Activated T-helper 17 cell treated with anti-CD3 and anti-CD28 coated beads, Interleukin-2, amount 50 U/mL, for 72 hours (primary cell): ENCODE results near the gene CLCA4. TPM values are rescaled to one million over a fixed set of nuclear protein-coding genes. Genes with fewer than 3 reads are reported as not detected.
A peak's percentile ranks its signal among the peaks of the same experiment; 100 is the strongest.
"Not testable (repeated sequence)": the region's sequence is repeated elsewhere in the genome, so short reads cannot be mapped to it uniquely, and the experiment has no call there.

ENCODE experiments used
- ATAC-seq: fragments of 150-1000 bp; cut with Tn5 transposase; replicated peaks from 2 replicates; pipeline ENCODE4 v1.10.0; 2021; ENCODE audit warnings: mild to moderate bottlenecking, moderate library complexity
- H3K27ac Mint-ChIP-seq: one replicate; pipeline ENCODE4 v1.8.0; 2022; ENCODE audit warnings: mixed read lengths
- H3K27me3 Mint-ChIP-seq: one replicate; pipeline ENCODE4 v1.8.0; 2022; ENCODE audit warnings: mixed read lengths
- H3K36me3 Mint-ChIP-seq: one replicate; pipeline ENCODE4 v1.8.0; 2022; ENCODE audit warnings: low read depth, mild to moderate bottlenecking, mixed read lengths
- H3K4me1 Mint-ChIP-seq: one replicate; pipeline ENCODE4 v1.8.0; 2022; ENCODE audit warnings: mixed read lengths
- H3K4me3 Mint-ChIP-seq: one replicate; pipeline ENCODE4 v1.8.0; 2022; ENCODE audit warnings: mild to moderate bottlenecking, mixed read lengths
- H3K9me3 Mint-ChIP-seq: one replicate; pipeline ENCODE4 v1.8.0; 2022; ENCODE audit warnings: mixed read lengths
- total RNA-seq, 2 donors: library from RNA; stranded (reverse); gene quantifications; one replicate each; pipeline ENCODE4 v1.2.3, GENCODE V29; 2022

Gene CLCA4
- total RNA-seq, 2 donors from 2014 or later, result not detected

DNA sequence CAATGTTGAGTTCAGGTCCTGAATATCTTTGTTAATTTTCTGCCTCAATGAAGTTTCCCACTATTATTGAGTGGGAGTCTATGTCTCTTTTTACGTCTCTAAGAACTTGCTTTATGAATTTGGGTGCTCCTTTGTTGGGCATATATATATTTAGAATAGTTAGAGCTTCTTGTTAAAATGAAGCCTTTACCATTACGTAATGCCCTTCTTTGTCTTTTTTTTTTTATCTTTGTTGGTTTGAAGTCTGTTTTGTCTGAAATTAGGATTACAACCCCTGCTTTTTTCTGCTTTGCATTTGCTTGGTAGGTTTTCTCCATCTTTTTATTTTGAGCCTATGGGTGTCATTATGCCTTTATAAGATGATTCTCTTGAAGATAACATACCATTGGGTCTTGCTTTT is 10.9 kb downstream of the CLCA4 start:
- no peaks in the 10 kb centered on the region for H3K36me3 Mint-ChIP-seq
- no peak for ATAC-seq
- H3K4me3 Mint-ChIP-seq, result no peak overlapping the region
- H3K9me3 Mint-ChIP-seq, result peaks cover 10% of the 10 kb centered on the region
- peaks cover 23% of the 10 kb centered on the region for H3K27me3 Mint-ChIP-seq
- no peaks in the 10 kb centered on the region for H3K4me1 Mint-ChIP-seq
- no peak overlapping the region for H3K27ac Mint-ChIP-seq

GRCh38 chr1:86563849-86564248 is 17.0 kb downstream of the CLCA4 start:
- Mint-ChIP-seq H3K4me3 (no peak overlapping the region), H3K27ac (no peak overlapping the region), H3K36me3 (no peaks in the 10 kb centered on the region), H3K4me1 (no peaks in the 10 kb centered on the region), H3K9me3 (peaks cover 2% of the 10 kb centered on the region), H3K27me3 (peaks cover 25% of the 10 kb centered on the region)
- no peak for ATAC-seq

DNA sequence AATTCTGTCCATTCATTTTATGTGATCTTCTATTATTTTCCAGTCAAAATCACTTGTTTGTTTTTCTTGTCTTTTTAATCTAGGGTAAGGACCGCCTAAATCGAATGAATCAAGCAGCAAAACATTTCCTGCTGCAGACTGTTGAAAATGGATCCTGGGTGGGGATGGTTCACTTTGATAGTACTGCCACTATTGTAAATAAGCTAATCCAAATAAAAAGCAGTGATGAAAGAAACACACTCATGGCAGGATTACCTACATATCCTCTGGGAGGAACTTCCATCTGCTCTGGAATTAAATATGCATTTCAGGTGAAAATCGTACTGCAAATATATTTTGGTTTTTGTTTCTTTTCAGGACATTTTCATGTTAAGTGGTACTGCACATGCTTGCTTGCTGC is 20.5 kb downstream of the CLCA4 start:
- Mint-ChIP-seq H3K27ac (no peak overlapping the region), H3K4me1 (no peaks in the 10 kb centered on the region), H3K9me3 (no peaks in the 10 kb centered on the region), H3K36me3 (no peaks in the 10 kb centered on the region), H3K4me3 (no peak overlapping the region), H3K27me3 (peaks cover 10% of the 10 kb centered on the region)
- ATAC-seq, result no peak

GRCh38 chr1:86567878-86568277 is 21.0 kb downstream of the CLCA4 start:
- no peak for ATAC-seq
- Mint-ChIP-seq H3K36me3 (no peaks in the 10 kb centered on the region), H3K9me3 (no peaks in the 10 kb centered on the region), H3K4me1 (no peaks in the 10 kb centered on the region), H3K4me3 (no peak overlapping the region), H3K27ac (no peak overlapping the region), H3K27me3 (peaks cover 9% of the 10 kb centered on the region)

- Mint-ChIP-seq H3K36me3 (no peaks in the 10 kb centered on the region), H3K4me3 (no peak overlapping the region), H3K27me3 (peaks cover 16% of the 10 kb centered on the region), H3K4me1 (no peaks in the 10 kb centered on the region), H3K9me3 (no peaks in the 10 kb centered on the region), H3K27ac (no peak overlapping the region)
- ATAC-seq, result no peak
Measured at GRCh38 chr1:86573763-86574484, 27.0 kb downstream of the CLCA4 start.

GRCh38 chr1:86581231-86581630 is 34.4 kb downstream of the CLCA4 start:
- peaks cover 4% of the 10 kb centered on the region for H3K27me3 Mint-ChIP-seq
- H3K4me3 Mint-ChIP-seq, result no peak overlapping the region
- no peak overlapping the region for H3K27ac Mint-ChIP-seq
- H3K4me1 Mint-ChIP-seq, result no peaks in the 10 kb centered on the region
- no peaks in the 10 kb centered on the region for H3K36me3 Mint-ChIP-seq
- ATAC-seq, result no peak
- no peaks in the 10 kb centered on the region for H3K9me3 Mint-ChIP-seq

DNA sequence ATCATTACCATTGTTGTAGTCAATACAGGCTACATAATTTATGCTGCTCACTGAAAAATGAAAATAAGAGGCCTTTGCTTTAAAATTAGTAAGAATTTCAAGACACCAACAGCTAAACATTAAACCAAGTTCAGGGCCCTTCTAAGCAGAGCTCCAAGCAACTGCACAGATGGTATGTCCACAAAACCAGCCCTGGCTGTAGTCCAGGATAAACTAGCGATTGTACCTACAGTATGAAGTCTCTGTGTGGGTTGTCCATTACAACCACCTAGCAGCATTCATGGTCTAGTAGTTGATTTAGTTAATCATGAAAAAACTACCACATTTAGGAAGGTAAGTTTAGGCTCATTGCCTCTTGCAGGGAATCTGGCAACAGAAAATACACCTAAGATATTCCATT is 35.3 kb downstream of the CLCA4 start:
- no peak overlapping the region for H3K4me3 Mint-ChIP-seq
- H3K27ac Mint-ChIP-seq, result no peak overlapping the region
- no peaks in the 10 kb centered on the region for H3K27me3 Mint-ChIP-seq
- H3K4me1 Mint-ChIP-seq, result no peaks in the 10 kb centered on the region
- no peak for ATAC-seq
- no peaks in the 10 kb centered on the region for H3K9me3 Mint-ChIP-seq
- no peaks in the 10 kb centered on the region for H3K36me3 Mint-ChIP-seq

GRCh38 chr1:86583032-86583431 is 36.2 kb downstream of the CLCA4 start:
- Mint-ChIP-seq H3K4me3 (no peak overlapping the region), H3K27me3 (peaks cover 8% of the 10 kb centered on the region), H3K4me1 (no peaks in the 10 kb centered on the region), H3K9me3 (no peaks in the 10 kb centered on the region), H3K36me3 (no peaks in the 10 kb centered on the region), H3K27ac (no peak overlapping the region)
- no peak for ATAC-seq

- ATAC-seq, result no peak
- no peak overlapping the region for H3K4me3 Mint-ChIP-seq
- peaks cover 9% of the 10 kb centered on the region for H3K27me3 Mint-ChIP-seq
- H3K36me3 Mint-ChIP-seq, result no peaks in the 10 kb centered on the region
- no peaks in the 10 kb centered on the region for H3K4me1 Mint-ChIP-seq
- no peak overlapping the region for H3K27ac Mint-ChIP-seq
- H3K9me3 Mint-ChIP-seq, result no peaks in the 10 kb centered on the region
Measured at GRCh38 chr1:86583593-86583992, 36.7 kb downstream of the CLCA4 start.

DNA sequence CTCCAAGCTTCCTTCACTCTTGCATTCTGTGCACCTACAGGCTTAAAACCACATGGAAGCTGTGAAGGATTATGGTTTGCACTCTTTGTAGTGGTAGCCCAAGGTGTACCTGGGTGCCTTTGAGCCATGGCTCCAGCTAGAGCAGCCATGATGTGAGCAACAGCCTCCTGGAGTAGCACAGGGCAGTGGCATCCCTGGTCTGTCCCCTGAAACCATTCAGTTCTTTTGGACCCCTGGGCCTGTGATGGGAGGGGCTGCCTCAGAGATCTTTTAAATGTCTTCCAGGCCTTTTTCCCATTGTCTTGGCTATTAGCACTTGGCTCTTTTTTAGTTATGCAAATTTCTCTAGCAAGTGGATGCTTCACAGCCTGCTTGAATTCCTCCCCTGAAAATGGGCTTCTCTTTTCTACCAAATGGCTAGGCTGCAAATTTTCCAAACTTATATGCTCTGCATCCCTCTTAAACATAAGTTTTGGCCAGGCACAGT is 47.4 kb downstream of the CLCA4 start:
- Mint-ChIP-seq H3K27ac (no peak overlapping the region), H3K27me3 (peaks cover 3% of the 10 kb centered on the region), H3K9me3 (peaks cover 9% of the 10 kb centered on the region), H3K4me3 (no peak overlapping the region), H3K36me3 (no peaks in the 10 kb centered on the region), H3K4me1 (no peaks in the 10 kb centered on the region)
- no peak for ATAC-seq

DNA sequence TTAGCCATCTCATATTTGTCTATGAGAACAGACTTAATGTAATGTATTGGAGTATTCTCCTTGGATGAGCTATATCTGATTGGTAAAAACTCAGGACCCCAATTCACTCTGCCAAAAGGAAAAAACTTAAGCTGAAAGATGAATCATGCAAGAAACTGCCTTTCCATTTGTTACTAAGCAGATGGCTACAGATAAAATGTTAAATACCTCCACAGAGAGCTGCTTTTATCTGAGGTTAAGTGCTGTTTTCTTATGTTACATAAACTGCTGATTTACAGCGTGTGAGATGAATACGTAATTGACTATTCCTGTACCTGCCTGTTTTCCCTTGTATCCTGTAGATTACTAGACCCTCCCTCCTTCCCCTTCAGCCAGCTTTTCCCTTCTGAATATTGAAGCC is 49.3 kb downstream of the CLCA4 start:
- Mint-ChIP-seq H3K4me3 (no peak overlapping the region), H3K9me3 (peaks cover 9% of the 10 kb centered on the region), H3K27me3 (no peaks in the 10 kb centered on the region), H3K4me1 (no peaks in the 10 kb centered on the region), H3K36me3 (no peaks in the 10 kb centered on the region), H3K27ac (no peak overlapping the region)
- ATAC-seq, result no peak

- H3K4me3 Mint-ChIP-seq, result no peak overlapping the region
Measured at GRCh38 chr1:86596741-86597290, 49.9 kb downstream of the CLCA4 start.

DNA sequence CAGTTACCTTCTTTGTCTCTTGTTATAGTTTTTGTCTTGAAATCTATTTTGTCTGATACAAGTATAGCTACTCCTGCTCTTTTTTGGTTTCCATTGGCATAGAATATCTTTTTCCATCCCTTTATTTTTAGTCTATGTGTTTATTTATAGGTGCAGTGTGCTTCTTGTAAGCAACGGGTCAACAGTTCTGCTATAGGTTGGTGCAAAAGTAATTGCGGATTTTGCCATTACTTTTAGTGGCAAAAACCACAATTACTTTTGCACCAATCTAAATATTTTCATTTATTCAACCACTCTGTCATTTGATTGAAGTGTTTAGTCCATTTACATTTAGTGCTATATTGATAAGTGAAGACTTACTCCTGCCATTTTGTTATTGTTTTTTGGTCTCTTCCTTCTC is 59.2 kb downstream of the CLCA4 start:
- H3K4me1 Mint-ChIP-seq, H3K36me3 Mint-ChIP-seq, H3K9me3 Mint-ChIP-seq, H3K4me3 Mint-ChIP-seq, H3K27me3 Mint-ChIP-seq, H3K27ac Mint-ChIP-seq, ATAC-seq: not testable (repeated sequence)

More at GRCh38 chr1:86596741-86597290, 49.9 kb downstream of the CLCA4 start:
- Mint-ChIP-seq H3K9me3 (peaks cover 9% of the 10 kb centered on the region), H3K27me3 (no peaks in the 10 kb centered on the region), H3K36me3 (no peaks in the 10 kb centered on the region), H3K4me1 (no peaks in the 10 kb centered on the region), H3K27ac (no peak overlapping the region)
- ATAC-seq, result no peak

DNA sequence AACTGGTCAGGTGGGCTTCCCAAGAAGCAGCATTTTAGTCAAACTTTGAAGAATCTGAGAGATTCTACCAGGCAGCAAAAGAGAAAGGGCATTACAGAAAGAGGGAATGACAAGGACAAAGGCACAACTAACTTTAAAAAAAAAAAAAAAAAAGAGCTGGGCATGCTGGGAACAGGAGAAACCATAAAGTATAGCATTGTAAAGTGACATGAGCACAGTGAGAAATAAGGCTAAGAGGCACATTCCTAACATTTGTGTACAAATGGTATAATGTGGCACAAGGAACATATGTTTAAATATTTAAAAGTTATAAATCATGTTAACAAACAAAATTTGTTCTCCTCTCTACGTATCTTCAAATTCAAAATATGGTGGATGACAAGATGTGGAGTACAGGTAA is 69.6 kb downstream of the CLCA4 start:
- no peaks in the 10 kb centered on the region for H3K36me3 Mint-ChIP-seq
- peaks cover 17% of the 10 kb centered on the region for H3K9me3 Mint-ChIP-seq
- no peak for ATAC-seq
- no peak overlapping the region for H3K4me3 Mint-ChIP-seq
- no peaks in the 10 kb centered on the region for H3K4me1 Mint-ChIP-seq
- no peak overlapping the region for H3K27ac Mint-ChIP-seq
- H3K27me3 Mint-ChIP-seq, result peaks cover 7% of the 10 kb centered on the region

GRCh38 chr1:86616871-86617270 is 70.0 kb downstream of the CLCA4 start:
- no peak overlapping the region for H3K27ac Mint-ChIP-seq

More at GRCh38 chr1:86616871-86617270, 70.0 kb downstream of the CLCA4 start:
- Mint-ChIP-seq H3K4me3 (no peak overlapping the region), H3K9me3 (peaks cover 17% of the 10 kb centered on the region), H3K36me3 (no peaks in the 10 kb centered on the region), H3K27me3 (peaks cover 11% of the 10 kb centered on the region), H3K4me1 (no peaks in the 10 kb centered on the region)
- ATAC-seq, result peak; percentile 12
